Fibroblast of villous mesenchyme (primary cell): ENCODE measurements around the gene TFB2M. TPM values are rescaled to one million over a fixed set of nuclear protein-coding genes. Genes with fewer than 3 reads are reported as not detected.
A peak's percentile ranks its signal among the peaks of the same experiment; 100 is the strongest.
"Not testable (repeated sequence)": the region's sequence is repeated elsewhere in the genome, so short reads cannot be mapped to it uniquely, and the experiment has no call there.

Experiments
- DNase-seq: peaks from one replicate; pipeline ENCODE4 v3.0.0-alpha.2; 2010; ENCODE audit warnings: low read depth
- H3K4me3 ChIP-seq: 2 replicates; pipeline ENCODE4 v1.5.1; 2011; ENCODE audit warnings: low read depth, mild to moderate bottlenecking, low read length
- total RNA-seq: library from RNA; depleted of rRNA; stranded (reverse); fragments of >200 nt; gene quantifications from 2 replicates; pipeline ENCODE4 v1.2.3, GENCODE V29; 2012
- TF ChIP-seq, protein P1 (sequence below): IDR thresholded peaks from 2 replicates; pipeline ENCODE4 v1.5.1; 2012; ENCODE audit warnings: low read depth, mild to moderate bottlenecking, low read length; ENCODE audit not compliant: insufficient read depth

Gene TFB2M, protein sequence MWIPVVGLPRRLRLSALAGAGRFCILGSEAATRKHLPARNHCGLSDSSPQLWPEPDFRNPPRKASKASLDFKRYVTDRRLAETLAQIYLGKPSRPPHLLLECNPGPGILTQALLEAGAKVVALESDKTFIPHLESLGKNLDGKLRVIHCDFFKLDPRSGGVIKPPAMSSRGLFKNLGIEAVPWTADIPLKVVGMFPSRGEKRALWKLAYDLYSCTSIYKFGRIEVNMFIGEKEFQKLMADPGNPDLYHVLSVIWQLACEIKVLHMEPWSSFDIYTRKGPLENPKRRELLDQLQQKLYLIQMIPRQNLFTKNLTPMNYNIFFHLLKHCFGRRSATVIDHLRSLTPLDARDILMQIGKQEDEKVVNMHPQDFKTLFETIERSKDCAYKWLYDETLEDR
- 24.8 and 29.4 TPM in 2 replicates for total RNA-seq

GRCh38 chr1:246566128-246566812 lies at the start of gene TFB2M, which contains the start of gene CNST:
Gene TFB2M, minus strand, starts transcription at chr1:246566261. Its CDS starts 123 bp downstream, at chr1:246566138.
Gene CNST, plus strand, starts transcription at chr1:246566456. Its CDS starts 25,107 bp downstream, at chr1:246591563.
- TF ChIP-seq, protein P1, sequence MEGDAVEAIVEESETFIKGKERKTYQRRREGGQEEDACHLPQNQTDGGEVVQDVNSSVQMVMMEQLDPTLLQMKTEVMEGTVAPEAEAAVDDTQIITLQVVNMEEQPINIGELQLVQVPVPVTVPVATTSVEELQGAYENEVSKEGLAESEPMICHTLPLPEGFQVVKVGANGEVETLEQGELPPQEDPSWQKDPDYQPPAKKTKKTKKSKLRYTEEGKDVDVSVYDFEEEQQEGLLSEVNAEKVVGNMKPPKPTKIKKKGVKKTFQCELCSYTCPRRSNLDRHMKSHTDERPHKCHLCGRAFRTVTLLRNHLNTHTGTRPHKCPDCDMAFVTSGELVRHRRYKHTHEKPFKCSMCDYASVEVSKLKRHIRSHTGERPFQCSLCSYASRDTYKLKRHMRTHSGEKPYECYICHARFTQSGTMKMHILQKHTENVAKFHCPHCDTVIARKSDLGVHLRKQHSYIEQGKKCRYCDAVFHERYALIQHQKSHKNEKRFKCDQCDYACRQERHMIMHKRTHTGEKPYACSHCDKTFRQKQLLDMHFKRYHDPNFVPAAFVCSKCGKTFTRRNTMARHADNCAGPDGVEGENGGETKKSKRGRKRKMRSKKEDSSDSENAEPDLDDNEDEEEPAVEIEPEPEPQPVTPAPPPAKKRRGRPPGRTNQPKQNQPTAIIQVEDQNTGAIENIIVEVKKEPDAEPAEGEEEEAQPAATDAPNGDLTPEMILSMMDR: peak; percentile 5
- DNase-seq: peak; percentile 99

DNA sequence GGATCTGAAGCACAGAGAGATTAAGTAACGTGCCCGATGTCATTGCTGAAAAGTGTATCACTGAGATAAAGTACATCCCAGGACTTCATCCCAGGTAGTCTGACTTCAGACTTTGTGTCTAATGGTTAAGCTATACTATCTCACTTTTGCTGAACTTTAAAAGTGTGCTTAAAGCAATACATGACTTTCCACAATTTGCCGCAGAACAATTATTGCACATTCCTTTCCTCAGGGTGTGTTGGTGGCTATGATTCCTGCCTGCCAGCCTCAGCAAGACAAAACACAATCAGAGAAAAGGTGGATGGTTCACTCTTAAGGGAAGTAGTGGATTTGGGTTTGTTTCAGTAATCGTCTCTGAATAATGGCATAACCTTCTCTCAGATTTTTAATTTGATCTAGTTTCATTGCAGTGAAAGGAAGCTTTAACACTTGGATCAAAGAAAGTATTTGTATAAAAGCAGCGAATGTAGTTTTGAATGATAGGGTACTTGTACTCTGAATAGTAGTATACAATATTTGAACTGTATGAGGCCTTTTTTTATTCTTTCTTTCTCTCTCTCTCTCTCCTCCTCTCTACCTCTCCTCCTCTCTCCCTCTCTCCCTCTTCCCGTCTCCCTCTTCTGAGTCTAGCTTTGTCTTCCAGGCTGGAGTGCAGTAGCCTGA lies 47.2 kb upstream of the TFB2M start:
- no peak for DNase-seq
- TF ChIP-seq, protein P1: no peak
- no peak overlapping the region for H3K4me3 ChIP-seq

More at GRCh38 chr1:246566128-246566812, at the start of gene TFB2M, which contains the start of gene CNST:
- peak within 1 kb of the TSS; percentile 99 for H3K4me3 ChIP-seq

GRCh38 chr1:246609632-246610031 lies 43.6 kb upstream of the TFB2M start:
- TF ChIP-seq, protein P1: no peak
- DNase-seq: peak; percentile 86
- H3K4me3 ChIP-seq: no peak overlapping the region

- H3K4me3 ChIP-seq: peak overlapping the region; percentile 3
- TF ChIP-seq, protein P1: peak; percentile 38
- DNase-seq: peak; percentile 99
Measured at GRCh38 chr1:246608616-246609376, 42.7 kb upstream of the TFB2M start.

DNA sequence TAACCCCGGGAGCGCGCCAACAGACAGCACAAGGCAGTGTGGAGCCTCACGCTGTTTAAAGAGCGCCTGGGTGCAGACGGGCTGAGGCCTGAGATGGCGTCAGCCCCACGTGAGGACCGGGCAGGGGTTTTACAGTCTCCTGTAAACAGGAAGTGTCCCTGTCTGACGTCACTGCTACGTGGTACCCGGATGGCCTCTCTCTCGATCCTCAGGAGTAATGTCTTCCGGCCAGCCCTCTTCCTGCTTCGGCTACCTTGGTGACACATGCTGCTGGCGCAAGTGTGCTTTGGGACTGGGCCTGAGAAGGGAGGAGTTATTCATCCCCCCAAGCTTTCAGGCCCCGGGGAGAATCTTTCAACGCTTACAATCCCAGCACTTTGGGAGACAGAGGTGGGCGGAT lies 41.4 kb upstream of the TFB2M start:
- DNase-seq: no peak
- H3K4me3 ChIP-seq: no peak overlapping the region
- TF ChIP-seq, protein P1: no peak

GRCh38 chr1:246605231-246605630 lies 39.2 kb upstream of the TFB2M start:
- H3K4me3 ChIP-seq, DNase-seq: not testable (repeated sequence)
